ENCODE results near the gene WIPF3. TPM values are rescaled to one million over a fixed set of nuclear protein-coding genes. Genes with fewer than 3 reads are reported as not detected.

WIPF3 gene
- total RNA-seq, 1 donor from 2014 or later, result 0.65 TPM

GRCh38 chr7:29847916-29848315, 41.6 kb downstream of the WIPF3 start:
- no peak overlapping the region for H3K4me3 Mint-ChIP-seq (ENCODE audit: unreplicated experiment)
- TF ChIP-seq CTCF (IDR thresholded peaks at IDR 0.05), result no peak
- H3K4me1 Mint-ChIP-seq (ENCODE audit: low read depth), result no peaks in the 10 kb centered on the region
- no peak for DNase-seq (ENCODE audit: low spot score)
- H3K36me3 Mint-ChIP-seq (ENCODE audit: low read depth), result no peaks in the 10 kb centered on the region
- H3K27ac Mint-ChIP-seq (ENCODE audit: unreplicated experiment), result no peak overlapping the region
- H3K9me3 Mint-ChIP-seq (ENCODE audit: low read depth), result no peaks in the 10 kb centered on the region
- peaks cover 33% of the 10 kb centered on the region for H3K27me3 Mint-ChIP-seq (ENCODE audit: low read depth)

- H3K4me3 Mint-ChIP-seq (ENCODE audit: unreplicated experiment), result no peak overlapping the region
- DNase-seq (ENCODE audit: low spot score), result no peak
- H3K27me3 Mint-ChIP-seq (ENCODE audit: low read depth), result peaks cover 29% of the 10 kb centered on the region
- H3K4me1 Mint-ChIP-seq (ENCODE audit: low read depth), result no peaks in the 10 kb centered on the region
- no peak for TF ChIP-seq CTCF (IDR thresholded peaks at IDR 0.05)
- no peak overlapping the region for H3K27ac Mint-ChIP-seq (ENCODE audit: unreplicated experiment)
- no peaks in the 10 kb centered on the region for H3K9me3 Mint-ChIP-seq (ENCODE audit: low read depth)
- no peaks in the 10 kb centered on the region for H3K36me3 Mint-ChIP-seq (ENCODE audit: low read depth)
Measured at GRCh38 chr7:29848941-29849340, 42.6 kb downstream of the WIPF3 start.

- Mint-ChIP-seq H3K4me3 (ENCODE audit: unreplicated experiment) (no peak overlapping the region), H3K27me3 (ENCODE audit: low read depth) (peaks cover 16% of the 10 kb centered on the region), H3K36me3 (ENCODE audit: low read depth) (no peaks in the 10 kb centered on the region), H3K9me3 (ENCODE audit: low read depth) (no peaks in the 10 kb centered on the region), H3K27ac (ENCODE audit: unreplicated experiment) (no peak overlapping the region), H3K4me1 (ENCODE audit: low read depth) (peaks cover 3% of the 10 kb centered on the region)
- DNase-seq (ENCODE audit: low spot score), result no peak
- TF ChIP-seq CTCF (IDR thresholded peaks at IDR 0.05), result no peak
Measured at GRCh38 chr7:29851487-29851886, 45.2 kb downstream of the WIPF3 start.

GRCh38 chr7:29852457-29852856, 46.1 kb downstream of the WIPF3 start:
- TF ChIP-seq CTCF (IDR thresholded peaks at IDR 0.05), result no peak
- H3K4me3 Mint-ChIP-seq (ENCODE audit: unreplicated experiment), result no peak overlapping the region
- H3K27me3 Mint-ChIP-seq (ENCODE audit: low read depth), result peaks cover 15% of the 10 kb centered on the region
- no peak overlapping the region for H3K27ac Mint-ChIP-seq (ENCODE audit: unreplicated experiment)
- H3K9me3 Mint-ChIP-seq (ENCODE audit: low read depth), result no peaks in the 10 kb centered on the region
- no peaks in the 10 kb centered on the region for H3K36me3 Mint-ChIP-seq (ENCODE audit: low read depth)
- no peak for DNase-seq (ENCODE audit: low spot score)
- peaks cover 7% of the 10 kb centered on the region for H3K4me1 Mint-ChIP-seq (ENCODE audit: low read depth)

- Mint-ChIP-seq H3K27ac (ENCODE audit: unreplicated experiment) (no peak overlapping the region), H3K4me1 (ENCODE audit: low read depth) (peaks cover 13% of the 10 kb centered on the region), H3K36me3 (ENCODE audit: low read depth) (no peaks in the 10 kb centered on the region), H3K27me3 (ENCODE audit: low read depth) (peaks cover 12% of the 10 kb centered on the region), H3K9me3 (ENCODE audit: low read depth) (no peaks in the 10 kb centered on the region), H3K4me3 (ENCODE audit: unreplicated experiment) (no peak overlapping the region)
- no peak for DNase-seq (ENCODE audit: low spot score)
- TF ChIP-seq CTCF (IDR thresholded peaks at IDR 0.05), result no peak
Measured at GRCh38 chr7:29853072-29853471, 46.8 kb downstream of the WIPF3 start.
